ENCODE data around the gene DDX18. TPM values are rescaled to one million over a fixed set of nuclear protein-coding genes. Genes with fewer than 3 reads are reported as not detected.

The DDX18 gene
- total RNA-seq, 2 donors from 2014 or later, result 35.5 to 37.0 TPM

GRCh38 chr2:117875786-117876185 is 61.3 kb downstream of the DDX18 start:
- intact Hi-C loops (cut with DNase I, micrococcal nuclease), result no loop called here
- ATAC-seq (no peak), DNase-seq (no peak)

GRCh38 chr2:117879003-117879402 is 64.5 kb downstream of the DDX18 start:
- intact Hi-C loops (cut with DNase I, micrococcal nuclease), result no loop called here
- DNase-seq (no peak), ATAC-seq (no peak)

Other genes with a start within 250 kb of the DDX18 start
- gene CCDC93, start 199.4 kb downstream of the DDX18 start, total RNA-seq, result 10 to 100 TPM; 41.7 to 44.3 TPM